Spleen (tissue), 11 donors: ENCODE data around the gene DEPDC4. TPM values are rescaled to one million over a fixed set of nuclear protein-coding genes. Genes with fewer than 3 reads are reported as not detected.

ENCODE experiments used
- DNase-seq: peaks from one replicate; pipeline ENCODE4 v3.0.0-alpha.2; 2020
- H3K27ac ChIP-seq, 8 donors: fragments of 200-600 bp; sonication (generic) in 7 of 8; 1 replicate in 4 of 8; 2 replicates in 4 of 8; pipeline versions ENCODE4 v1.5.0 to v1.8.0; 2016 to 2021; ENCODE audit warnings: inconsistent platforms in 4 of 8, mild to moderate bottlenecking in 4 of 8, moderate library complexity in 1 of 8
- H3K27me3 ChIP-seq, 7 donors: fragments of 200-600 bp; sonication (generic) in 6 of 7; replicated peaks in 1 of 7; 1 replicate in 4 of 7; 2 replicates in 3 of 7; pipeline versions ENCODE4 v1.5.0 to v1.8.0; 2016 to 2021; ENCODE audit warnings: inconsistent platforms in 3 of 7, mild to moderate bottlenecking in 1 of 7
- H3K36me3 ChIP-seq, 6 donors: fragments of 200-600 bp; sonication (generic) in 5 of 6; 1 replicate in 4 of 6; 2 replicates in 2 of 6; pipeline versions ENCODE4 v1.5.0 to v1.8.0; 2016 to 2021; ENCODE audit warnings: inconsistent platforms in 2 of 6
- H3K4me1 ChIP-seq, 6 donors: fragments of 200-600 bp; sonication (generic) in 5 of 6; 1 replicate in 3 of 6; 2 replicates in 3 of 6; pipeline versions ENCODE4 v1.5.0 to v1.8.0; 2016 to 2021; ENCODE audit warnings: inconsistent platforms in 3 of 6
- H3K4me3 ChIP-seq, 8 donors: fragments of 200-600 bp; sonication (generic) in 7 of 8; 1 replicate in 4 of 8; 2 replicates in 4 of 8; pipeline versions ENCODE4 v1.5.0 to v1.8.0; 2016 to 2021; ENCODE audit warnings: inconsistent platforms in 4 of 8, mild to moderate bottlenecking in 4 of 8, moderate library complexity in 2 of 8
- H3K9me3 ChIP-seq, 8 donors: fragments of 200-600 bp; sonication (generic) in 7 of 8; 1 replicate in 4 of 8; 2 replicates in 4 of 8; pipeline versions ENCODE4 v1.5.0 to v1.8.0; 2016 to 2021; ENCODE audit warnings: inconsistent platforms in 4 of 8
- POLR2A ChIP-seq, 3 donors: fragments of 450-650 bp; IDR thresholded peaks; one replicate each; pipeline ENCODE4 v1.5.1; 2017; ENCODE audit warnings: antibody characterized with exemption in 3 of 3, mild to moderate bottlenecking in 1 of 3
- POLR2AphosphoS5 ChIP-seq, 3 donors: sonication (generic); formaldehyde crosslinking; IDR thresholded peaks; one replicate each; pipeline ENCODE4 v1.5.1; 2017; ENCODE audit warnings: antibody characterized with exemption in 3 of 3
- WGBS, 5 donors: extraction: QIAGEN DNeasy Blood & Tissue Kit in 3 of 5; methylation state at CpG; one replicate each; pipeline versions ENCODE4 v1.1.5 to v1.1.7; 2013 to 2018; 5-methylcytosine and 5-hydroxymethylcytosine counted together
- intact Hi-C: fragments of 100-400 bp; cut with DNase I; formaldehyde crosslinking; loops from one replicate; pipeline ENCODE4 v1.15.0; 2023; ENCODE audit warnings: low total_unique reads
- polyA plus RNA-seq, 3 donors: library from polyadenylated mRNA; stranded (reverse); fragments of 200-250 nt; gene quantifications; one replicate each; pipeline ENCODE4 v1.2.1, GENCODE V29; 2013
- total RNA-seq, 7 donors: library from RNA; depleted of rRNA in 3 of 7; stranded (reverse); fragments of >200 nt in 3 of 7; fragmentation: NEBNext Ultra II Directional in 4 of 7; extraction: Animal tissue kit (Norgen Biotek cat#: 25700) in 4 of 7; gene quantifications; one replicate each; pipeline versions ENCODE4 v1.1.0 to v1.2.1, GENCODE V29; 2016 to 2021
- TF ChIP-seq, protein P1 (sequence below), 11 experiments: fragments of 200-600 bp in 7 of 11; fragments of 450-650 bp in 4 of 11; sonication (generic) in 4 of 11; IDR thresholded peaks in 8 of 11; conservative IDR thresholded peaks in 3 of 11; 1 replicate in 7 of 11; 2 replicates in 4 of 11; pipeline versions ENCODE4 v1.4.0 to v1.8.0; 2016 to 2021; ENCODE audit warnings: antibody characterized with exemption in 11 of 11, inconsistent platforms in 4 of 11, mild to moderate bottlenecking in 1 of 11
- donor health status: healthy with polysubstance abuse.
- donor health status: DM: no; HTN: no; CAD: no; lungs with moderate emphysema.
- donor health status: DM: no; HTN: no; CAD: no.
- donor health status: Bipolar disorder and iron deficiency.
- donor health status: healthy.
- donor health status: DM: no; HTN: no; CAD: no.
- donor health status: DM: yes; HTN: yes; CAD: no.

The DEPDC4 gene
- total and polyA plus RNA-seq, 10 donors = 0.22 to 1.4 (median 0.64) TPM; not detected in 2

- H3K36me3 ChIP-seq = peaks cover 0 to 10% (median 0%) of the 10 kb centered on the region in 6 donors
- intact Hi-C loops = no loop called here
- no peaks in the 10 kb centered on the region for H3K27me3 ChIP-seq
- no peak overlapping the region for H3K4me3 ChIP-seq
- peaks cover 3 to 87% (median 31%) of the 10 kb centered on the region in 6 donors for H3K4me1 ChIP-seq
- no peak overlapping the region for H3K27ac ChIP-seq
- no peaks in the 10 kb centered on the region for H3K9me3 ChIP-seq
- TF ChIP-seq POLR2AphosphoS5 (IDR thresholded peaks at IDR 0.05) (no peak), POLR2A (IDR thresholded peaks at IDR 0.05) (no peak)
- TF ChIP-seq, protein P1, sequence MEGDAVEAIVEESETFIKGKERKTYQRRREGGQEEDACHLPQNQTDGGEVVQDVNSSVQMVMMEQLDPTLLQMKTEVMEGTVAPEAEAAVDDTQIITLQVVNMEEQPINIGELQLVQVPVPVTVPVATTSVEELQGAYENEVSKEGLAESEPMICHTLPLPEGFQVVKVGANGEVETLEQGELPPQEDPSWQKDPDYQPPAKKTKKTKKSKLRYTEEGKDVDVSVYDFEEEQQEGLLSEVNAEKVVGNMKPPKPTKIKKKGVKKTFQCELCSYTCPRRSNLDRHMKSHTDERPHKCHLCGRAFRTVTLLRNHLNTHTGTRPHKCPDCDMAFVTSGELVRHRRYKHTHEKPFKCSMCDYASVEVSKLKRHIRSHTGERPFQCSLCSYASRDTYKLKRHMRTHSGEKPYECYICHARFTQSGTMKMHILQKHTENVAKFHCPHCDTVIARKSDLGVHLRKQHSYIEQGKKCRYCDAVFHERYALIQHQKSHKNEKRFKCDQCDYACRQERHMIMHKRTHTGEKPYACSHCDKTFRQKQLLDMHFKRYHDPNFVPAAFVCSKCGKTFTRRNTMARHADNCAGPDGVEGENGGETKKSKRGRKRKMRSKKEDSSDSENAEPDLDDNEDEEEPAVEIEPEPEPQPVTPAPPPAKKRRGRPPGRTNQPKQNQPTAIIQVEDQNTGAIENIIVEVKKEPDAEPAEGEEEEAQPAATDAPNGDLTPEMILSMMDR (IDR thresholded peaks at IDR 0.05 in 8 of 11, conservative IDR thresholded peaks at IDR 0.05 in 3 of 11) = no peak
- WGBS, 5 donors = 93 to 99% (median 94%) methylated on average over 2 of the region's 2 CpGs
- no peak for DNase-seq
These were observed 7.4 kb upstream of the DEPDC4 start for GRCh38 chr12:100274291-100274690.

- Histone ChIP-seq H3K27ac (no peak overlapping the region), H3K9me3 (no peaks in the 10 kb centered on the region), H3K36me3 (peaks cover 0 to 10% (median 0%) of the 10 kb centered on the region in 6 donors), H3K4me3 (no peak overlapping the region), H3K27me3 (no peaks in the 10 kb centered on the region), H3K4me1 (peaks cover 9 to 89% (median 36%) of the 10 kb centered on the region in 6 donors)
- DNase-seq = no peak
- TF ChIP-seq POLR2AphosphoS5 (IDR thresholded peaks at IDR 0.05) (no peak), POLR2A (IDR thresholded peaks at IDR 0.05) (no peak)
- TF ChIP-seq, protein P1 (IDR thresholded peaks at IDR 0.05 in 8 of 11, conservative IDR thresholded peaks at IDR 0.05 in 3 of 11) = no peak
- 85 to 92% (median 90%) methylated on average over 4 of the region's 4 CpGs for WGBS, 5 donors
- intact Hi-C loops = no loop called here
These were observed 6.9 kb upstream of the DEPDC4 start for GRCh38 chr12:100273782-100274181.

DNA sequence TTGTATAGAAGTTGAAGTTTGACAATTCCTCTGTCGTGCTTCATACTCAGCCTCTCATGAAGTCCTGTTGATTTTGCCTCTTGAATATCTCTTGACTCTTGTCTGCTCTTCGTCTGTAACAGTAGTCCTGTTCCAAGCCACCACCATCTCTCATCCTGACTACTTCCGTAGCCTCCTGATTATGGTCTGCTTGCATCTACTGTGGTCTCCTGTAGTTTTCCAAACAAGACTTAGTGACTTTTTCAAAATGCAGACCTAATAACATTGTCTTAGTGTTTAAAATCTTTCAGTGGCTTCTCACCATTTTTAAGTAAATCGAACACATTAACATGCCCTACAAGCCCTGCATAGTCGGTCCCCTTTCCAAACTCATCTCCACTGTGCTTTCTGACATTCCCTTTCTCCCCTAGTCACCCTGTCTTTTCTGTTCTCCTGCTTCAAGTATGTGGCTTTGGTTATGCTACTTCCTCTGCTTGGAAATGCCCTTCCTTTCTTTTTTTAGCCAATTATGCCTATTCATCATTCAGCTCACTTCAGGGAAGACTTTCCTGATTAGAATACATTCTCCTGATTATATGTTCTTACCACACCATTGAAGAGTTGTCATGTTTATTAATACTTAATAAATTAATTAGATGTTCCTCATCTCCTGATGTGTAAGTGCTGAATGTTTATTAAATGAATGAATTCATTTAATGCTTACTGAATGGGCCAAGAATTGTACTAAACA lies 2.1 kb upstream of the DEPDC4 start:
- intact Hi-C loops = loop anchor here (5.0 kb wide), 1 partner anchor 62 kb away; no protein-coding TSS in a partner anchor
- Histone ChIP-seq H3K9me3 (no peaks in the 10 kb centered on the region), H3K36me3 (no peaks in the 10 kb centered on the region), H3K27ac (peak overlapping the region in 4 of 8 donors; percentile 9 to 100 (median 98)), H3K4me3 (peak overlapping the region in 4 of 8 donors; percentile 75 to 85 (median 82)), H3K4me1 (peaks cover 16 to 70% (median 42%) of the 10 kb centered on the region in 6 donors), H3K27me3 (no peaks in the 10 kb centered on the region)
- 44 to 64% (median 54%) methylated on average over 5 of the region's 5 CpGs for WGBS, 5 donors
- TF ChIP-seq POLR2A (IDR thresholded peaks at IDR 0.05) (no peak), POLR2AphosphoS5 (IDR thresholded peaks at IDR 0.05) (no peak)
- TF ChIP-seq, protein P1 (IDR thresholded peaks at IDR 0.05 in 8 of 11, conservative IDR thresholded peaks at IDR 0.05 in 3 of 11) = no peak
- DNase-seq = no peak

- TF ChIP-seq POLR2A (IDR thresholded peaks at IDR 0.05) = no peak
- TF ChIP-seq, protein P1 (IDR thresholded peaks at IDR 0.05 in 8 of 11, conservative IDR thresholded peaks at IDR 0.05 in 3 of 11) = no peak
- TF ChIP-seq POLR2AphosphoS5 (IDR thresholded peaks at IDR 0.05) = no peak
- DNase-seq = no peak
- intact Hi-C loops = loop anchor here (5.0 kb wide), 1 partner anchor 60 kb away; no protein-coding TSS in a partner anchor
- Histone ChIP-seq H3K4me3 (peak overlapping the region; percentile 56 to 85 (median 78)), H3K27ac (peak overlapping the region; percentile 85 to 100 (median 97)), H3K27me3 (no peaks in the 10 kb centered on the region), H3K9me3 (no peaks in the 10 kb centered on the region), H3K36me3 (no peaks in the 10 kb centered on the region), H3K4me1 (peaks cover 16 to 58% (median 41%) of the 10 kb centered on the region in 6 donors)
- 1 to 2% (median 1%) methylated on average over 18 to 33 of the region's 33 CpGs for WGBS, 5 donors
These were observed 863 bp upstream of the DEPDC4 start for GRCh38 chr12:100267603-100268281.
